ENCODE data around the gene MSRB3.
A peak's percentile ranks its signal among the peaks of the same experiment; 100 is the strongest.

The MSRB3 gene

GRCh38 chr12:65335021-65335714 is 56.7 kb downstream of the MSRB3 start:
- Histone ChIP-seq H3K4me3 (ENCODE audit: low read depth in 1 of 5, low read length in 5 of 5) (no peak overlapping the region), H3K9me3 (ENCODE audit: control insufficient read depth in 5 of 5, low read length in 5 of 5) (no peaks in the 10 kb centered on the region), H3K36me3 (ENCODE audit: control insufficient read depth in 5 of 5, insufficient read depth in 5 of 5, low read length in 5 of 5) (peaks cover 0 to 5% (median 4%) of the 10 kb centered on the region in 5 donors), H3K27me3 (ENCODE audit: control insufficient read depth in 5 of 5, insufficient read depth in 4 of 5, low read length in 5 of 5) (no peaks in the 10 kb centered on the region), H3K9ac (ENCODE audit: low read length in 5 of 5) (peak overlapping the region in 3 of 5 donors; percentile 2 to 33 (median 15)), H3K27ac (ENCODE audit: low read depth, low read length) (peak overlapping the region; percentile 56), H3K4me1 (ENCODE audit: control insufficient read depth in 5 of 5, insufficient read depth in 5 of 5, low read length in 5 of 5) (peaks cover 0 to 28% (median 24%) of the 10 kb centered on the region in 5 donors)

- H3K4me3 ChIP-seq (ENCODE audit: low read depth in 1 of 5, low read length in 5 of 5), result no peak overlapping the region
- peak overlapping the region in 1 of 5 donors; percentile 15 for H3K9ac ChIP-seq (ENCODE audit: low read length in 5 of 5)
- peak overlapping the region; percentile 56 for H3K27ac ChIP-seq (ENCODE audit: low read depth, low read length)
- peaks cover 0 to 4% (median 3%) of the 10 kb centered on the region in 5 donors for H3K36me3 ChIP-seq (ENCODE audit: control insufficient read depth in 5 of 5, insufficient read depth in 5 of 5, low read length in 5 of 5)
- no peaks in the 10 kb centered on the region for H3K27me3 ChIP-seq (ENCODE audit: control insufficient read depth in 5 of 5, insufficient read depth in 4 of 5, low read length in 5 of 5)
- H3K9me3 ChIP-seq (ENCODE audit: control insufficient read depth in 5 of 5, low read length in 5 of 5), result no peaks in the 10 kb centered on the region
- peaks cover 0 to 28% (median 24%) of the 10 kb centered on the region in 5 donors for H3K4me1 ChIP-seq (ENCODE audit: control insufficient read depth in 5 of 5, insufficient read depth in 5 of 5, low read length in 5 of 5)
Measured at GRCh38 chr12:65335981-65336380, 57.5 kb downstream of the MSRB3 start.

- no peaks in the 10 kb centered on the region for H3K27me3 ChIP-seq (ENCODE audit: control insufficient read depth in 5 of 5, insufficient read depth in 4 of 5, low read length in 5 of 5)
- peaks cover 0 to 4% (median 0%) of the 10 kb centered on the region in 5 donors for H3K36me3 ChIP-seq (ENCODE audit: control insufficient read depth in 5 of 5, insufficient read depth in 5 of 5, low read length in 5 of 5)
- no peak overlapping the region for H3K27ac ChIP-seq (ENCODE audit: low read depth, low read length)
- H3K4me3 ChIP-seq (ENCODE audit: low read depth in 1 of 5, low read length in 5 of 5), result no peak overlapping the region
- H3K9ac ChIP-seq (ENCODE audit: low read length in 5 of 5), result no peak overlapping the region
- H3K4me1 ChIP-seq (ENCODE audit: control insufficient read depth in 5 of 5, insufficient read depth in 5 of 5, low read length in 5 of 5), result peaks cover 0 to 20% (median 13%) of the 10 kb centered on the region in 5 donors
- H3K9me3 ChIP-seq (ENCODE audit: control insufficient read depth in 5 of 5, low read length in 5 of 5), result no peaks in the 10 kb centered on the region
Measured at GRCh38 chr12:65339161-65339560, 60.7 kb downstream of the MSRB3 start.

- Histone ChIP-seq H3K27me3 (ENCODE audit: control insufficient read depth in 5 of 5, insufficient read depth in 4 of 5, low read length in 5 of 5) (no peaks in the 10 kb centered on the region), H3K9ac (ENCODE audit: low read length in 5 of 5) (no peak overlapping the region)
Measured at GRCh38 chr12:65343230-65343629, 64.7 kb downstream of the MSRB3 start.

GRCh38 chr12:65343801-65344200 is 65.3 kb downstream of the MSRB3 start:
- no peaks in the 10 kb centered on the region for H3K9me3 ChIP-seq (ENCODE audit: control insufficient read depth in 5 of 5, low read length in 5 of 5)
- H3K4me3 ChIP-seq (ENCODE audit: low read depth in 1 of 5, low read length in 5 of 5), result no peak overlapping the region
- no peaks in the 10 kb centered on the region for H3K27me3 ChIP-seq (ENCODE audit: control insufficient read depth in 5 of 5, insufficient read depth in 4 of 5, low read length in 5 of 5)
- no peaks in the 10 kb centered on the region for H3K4me1 ChIP-seq (ENCODE audit: control insufficient read depth in 5 of 5, insufficient read depth in 5 of 5, low read length in 5 of 5)
- no peak overlapping the region for H3K9ac ChIP-seq (ENCODE audit: low read length in 5 of 5)
- H3K36me3 ChIP-seq (ENCODE audit: control insufficient read depth in 5 of 5, insufficient read depth in 5 of 5, low read length in 5 of 5), result no peaks in the 10 kb centered on the region
- no peak overlapping the region for H3K27ac ChIP-seq (ENCODE audit: low read depth, low read length)

More at GRCh38 chr12:65343230-65343629, 64.7 kb downstream of the MSRB3 start:
- Histone ChIP-seq H3K9me3 (ENCODE audit: control insufficient read depth in 5 of 5, low read length in 5 of 5) (no peaks in the 10 kb centered on the region), H3K4me3 (ENCODE audit: low read depth in 1 of 5, low read length in 5 of 5) (no peak overlapping the region), H3K4me1 (ENCODE audit: control insufficient read depth in 5 of 5, insufficient read depth in 5 of 5, low read length in 5 of 5) (no peaks in the 10 kb centered on the region), H3K27ac (ENCODE audit: low read depth, low read length) (no peak overlapping the region), H3K36me3 (ENCODE audit: control insufficient read depth in 5 of 5, insufficient read depth in 5 of 5, low read length in 5 of 5) (no peaks in the 10 kb centered on the region)

- no peak overlapping the region for H3K4me3 ChIP-seq (ENCODE audit: low read depth in 1 of 5, low read length in 5 of 5)
Measured at GRCh38 chr12:65355461-65355860, 77.0 kb downstream of the MSRB3 start.

GRCh38 chr12:65362234-65363031 is 84.0 kb downstream of the MSRB3 start:
- H3K4me3 ChIP-seq (ENCODE audit: low read depth in 1 of 5, low read length in 5 of 5), result no peak overlapping the region
- H3K9ac ChIP-seq (ENCODE audit: low read length in 5 of 5), result no peak overlapping the region
- peaks cover 0 to 4% (median 2%) of the 10 kb centered on the region in 5 donors for H3K36me3 ChIP-seq (ENCODE audit: control insufficient read depth in 5 of 5, insufficient read depth in 5 of 5, low read length in 5 of 5)
- H3K27me3 ChIP-seq (ENCODE audit: control insufficient read depth in 5 of 5, insufficient read depth in 4 of 5, low read length in 5 of 5), result no peaks in the 10 kb centered on the region
- H3K4me1 ChIP-seq (ENCODE audit: control insufficient read depth in 5 of 5, insufficient read depth in 5 of 5, low read length in 5 of 5), result peaks cover 0 to 4% (median 0%) of the 10 kb centered on the region in 5 donors
- H3K9me3 ChIP-seq (ENCODE audit: control insufficient read depth in 5 of 5, low read length in 5 of 5), result no peaks in the 10 kb centered on the region
- H3K27ac ChIP-seq (ENCODE audit: low read depth, low read length), result no peak overlapping the region

More at GRCh38 chr12:65355461-65355860, 77.0 kb downstream of the MSRB3 start:
- H3K36me3 ChIP-seq (ENCODE audit: control insufficient read depth in 5 of 5, insufficient read depth in 5 of 5, low read length in 5 of 5), result peaks cover 0 to 3% (median 0%) of the 10 kb centered on the region in 5 donors
- no peak overlapping the region for H3K27ac ChIP-seq (ENCODE audit: low read depth, low read length)
- H3K9me3 ChIP-seq (ENCODE audit: control insufficient read depth in 5 of 5, low read length in 5 of 5), result no peaks in the 10 kb centered on the region
- no peaks in the 10 kb centered on the region for H3K4me1 ChIP-seq (ENCODE audit: control insufficient read depth in 5 of 5, insufficient read depth in 5 of 5, low read length in 5 of 5)
- no peaks in the 10 kb centered on the region for H3K27me3 ChIP-seq (ENCODE audit: control insufficient read depth in 5 of 5, insufficient read depth in 4 of 5, low read length in 5 of 5)
- no peak overlapping the region for H3K9ac ChIP-seq (ENCODE audit: low read length in 5 of 5)

- Histone ChIP-seq H3K36me3 (ENCODE audit: control insufficient read depth in 5 of 5, insufficient read depth in 5 of 5, low read length in 5 of 5) (peaks cover 0 to 4% (median 2%) of the 10 kb centered on the region in 5 donors), H3K27me3 (ENCODE audit: control insufficient read depth in 5 of 5, insufficient read depth in 4 of 5, low read length in 5 of 5) (no peaks in the 10 kb centered on the region), H3K4me1 (ENCODE audit: control insufficient read depth in 5 of 5, insufficient read depth in 5 of 5, low read length in 5 of 5) (peaks cover 0 to 4% (median 0%) of the 10 kb centered on the region in 5 donors), H3K27ac (ENCODE audit: low read depth, low read length) (no peak overlapping the region), H3K4me3 (ENCODE audit: low read depth in 1 of 5, low read length in 5 of 5) (no peak overlapping the region), H3K9me3 (ENCODE audit: control insufficient read depth in 5 of 5, low read length in 5 of 5) (no peaks in the 10 kb centered on the region), H3K9ac (ENCODE audit: low read length in 5 of 5) (no peak overlapping the region)
Measured at GRCh38 chr12:65364046-65364445, 85.6 kb downstream of the MSRB3 start.

GRCh38 chr12:65367396-65367795 is 88.9 kb downstream of the MSRB3 start:
- H3K4me1 ChIP-seq (ENCODE audit: control insufficient read depth in 5 of 5, insufficient read depth in 5 of 5, low read length in 5 of 5), result peaks cover 0 to 4% (median 0%) of the 10 kb centered on the region in 5 donors

GRCh38 chr12:65368055-65368454 is 89.6 kb downstream of the MSRB3 start:
- Histone ChIP-seq H3K27me3 (ENCODE audit: control insufficient read depth in 5 of 5, insufficient read depth in 4 of 5, low read length in 5 of 5) (no peaks in the 10 kb centered on the region), H3K9me3 (ENCODE audit: control insufficient read depth in 5 of 5, low read length in 5 of 5) (no peaks in the 10 kb centered on the region), H3K4me1 (ENCODE audit: control insufficient read depth in 5 of 5, insufficient read depth in 5 of 5, low read length in 5 of 5) (peaks cover 0 to 4% (median 0%) of the 10 kb centered on the region in 5 donors), H3K9ac (ENCODE audit: low read length in 5 of 5) (no peak overlapping the region), H3K36me3 (ENCODE audit: control insufficient read depth in 5 of 5, insufficient read depth in 5 of 5, low read length in 5 of 5) (peaks cover 0 to 4% (median 0%) of the 10 kb centered on the region in 5 donors), H3K27ac (ENCODE audit: low read depth, low read length) (no peak overlapping the region), H3K4me3 (ENCODE audit: low read depth in 1 of 5, low read length in 5 of 5) (no peak overlapping the region)

More at GRCh38 chr12:65367396-65367795, 88.9 kb downstream of the MSRB3 start:
- Histone ChIP-seq H3K9ac (ENCODE audit: low read length in 5 of 5) (no peak overlapping the region), H3K27ac (ENCODE audit: low read depth, low read length) (no peak overlapping the region), H3K9me3 (ENCODE audit: control insufficient read depth in 5 of 5, low read length in 5 of 5) (no peaks in the 10 kb centered on the region), H3K36me3 (ENCODE audit: control insufficient read depth in 5 of 5, insufficient read depth in 5 of 5, low read length in 5 of 5) (peaks cover 0 to 4% (median 0%) of the 10 kb centered on the region in 5 donors), H3K4me3 (ENCODE audit: low read depth in 1 of 5, low read length in 5 of 5) (no peak overlapping the region), H3K27me3 (ENCODE audit: control insufficient read depth in 5 of 5, insufficient read depth in 4 of 5, low read length in 5 of 5) (no peaks in the 10 kb centered on the region)
